OCI-LY1 (cell line): ENCODE results near the gene GCK.

Experiments
- H2AFZ ChIP-seq: fragments of 200-600 bp; sonication (generic), shearing (Covaris generic); 2 replicates; pipeline ENCODE4 v1.6.0; 2014; ENCODE audit warnings: antibody characterized with exemption, mild to moderate bottlenecking, low read length
- H3F3A ChIP-seq: fragments of 200-600 bp; sonication (generic), shearing (Covaris generic); 2 replicates; pipeline ENCODE4 v1.6.0; 2014; ENCODE audit warnings: mild to moderate bottlenecking, antibody characterized with exemption, low read length, moderate library complexity; ENCODE audit not compliant: insufficient read depth
- H3K27ac ChIP-seq: fragments of 200-600 bp; sonication (generic); 2 replicates; pipeline ENCODE4 v1.5.1; 2014; ENCODE audit warnings: low read length, mixed run types, mild to moderate bottlenecking, low read depth; ENCODE audit not compliant: poor library complexity, severe bottlenecking
- H3K27me3 ChIP-seq: fragments of 200-600 bp; sonication (generic); 2 replicates; pipeline ENCODE4 v1.6.0; 2014; ENCODE audit warnings: antibody characterized with exemption, mild to moderate bottlenecking, low read length, moderate library complexity; ENCODE audit not compliant: insufficient read depth
- H3K36me3 ChIP-seq: fragments of 200-600 bp; sonication (generic); 2 replicates; pipeline ENCODE4 v1.6.1; 2014; ENCODE audit warnings: mild to moderate bottlenecking, antibody characterized with exemption, low read length, moderate library complexity, mixed read lengths; ENCODE audit not compliant: insufficient read depth
- H3K4me1 ChIP-seq: fragments of 200-600 bp; sonication (generic); 2 replicates; pipeline ENCODE4 v1.5.1; 2014; ENCODE audit warnings: mild to moderate bottlenecking, low read length, moderate library complexity; ENCODE audit not compliant: insufficient read depth, severe bottlenecking
- H3K4me2 ChIP-seq: fragments of 200-600 bp; sonication (generic), shearing (Covaris generic); 2 replicates; pipeline ENCODE4 v1.6.1; 2014; ENCODE audit warnings: low read length
- H3K4me3 ChIP-seq: fragments of 200-600 bp; sonication (generic); 2 replicates; pipeline ENCODE4 v1.5.1; 2014; ENCODE audit warnings: low read length, low read depth, mild to moderate bottlenecking, mixed read lengths; ENCODE audit not compliant: poor library complexity, severe bottlenecking
- H3K79me2 ChIP-seq: fragments of 200-600 bp; shearing (Covaris generic); 2 replicates; pipeline ENCODE4 v1.6.1; 2016; ENCODE audit warnings: mixed run types, low read length, mixed read lengths; ENCODE audit not compliant: insufficient read depth
- H3K9ac ChIP-seq: fragments of 200-600 bp; sonication (generic), shearing (Covaris generic); 2 replicates; pipeline ENCODE4 v1.6.1; 2014; ENCODE audit warnings: mild to moderate bottlenecking, low read length, mixed read lengths
- H3K9me2 ChIP-seq: fragments of 200-600 bp; sonication (generic), shearing (Covaris generic); 2 replicates; pipeline ENCODE4 v1.6.1; 2014; ENCODE audit warnings: low read depth, mild to moderate bottlenecking, low read length, mixed read lengths
- H3K9me3 ChIP-seq: fragments of 200-600 bp; shearing (Covaris generic); 2 replicates; pipeline ENCODE4 v1.6.1; 2014; ENCODE audit warnings: low read length, mixed read lengths
- H4K20me1 ChIP-seq: fragments of 200-600 bp; sonication (generic), shearing (Covaris generic); 2 replicates; pipeline ENCODE4 v1.6.0; 2016; ENCODE audit warnings: mild to moderate bottlenecking, low read length; ENCODE audit not compliant: insufficient read depth
- EZH2 ChIP-seq: fragments of 200-600 bp; sonication (generic), shearing (Covaris generic); IDR thresholded peaks from 2 replicates; pipeline ENCODE4 v1.8.0; 2017; ENCODE audit warnings: borderline replicate concordance, mixed run types, mild to moderate bottlenecking, antibody characterized with exemption, low read length, moderate library complexity, mixed read lengths
- TF ChIP-seq, protein P1 (sequence below): fragments of 200-600 bp; sonication (generic), shearing (Covaris generic); IDR thresholded peaks from 2 replicates; pipeline ENCODE4 v1.5.1; 2017; ENCODE audit warnings: mild to moderate bottlenecking, antibody characterized with exemption, low read length, moderate library complexity, mixed read lengths

Gene GCK

DNA sequence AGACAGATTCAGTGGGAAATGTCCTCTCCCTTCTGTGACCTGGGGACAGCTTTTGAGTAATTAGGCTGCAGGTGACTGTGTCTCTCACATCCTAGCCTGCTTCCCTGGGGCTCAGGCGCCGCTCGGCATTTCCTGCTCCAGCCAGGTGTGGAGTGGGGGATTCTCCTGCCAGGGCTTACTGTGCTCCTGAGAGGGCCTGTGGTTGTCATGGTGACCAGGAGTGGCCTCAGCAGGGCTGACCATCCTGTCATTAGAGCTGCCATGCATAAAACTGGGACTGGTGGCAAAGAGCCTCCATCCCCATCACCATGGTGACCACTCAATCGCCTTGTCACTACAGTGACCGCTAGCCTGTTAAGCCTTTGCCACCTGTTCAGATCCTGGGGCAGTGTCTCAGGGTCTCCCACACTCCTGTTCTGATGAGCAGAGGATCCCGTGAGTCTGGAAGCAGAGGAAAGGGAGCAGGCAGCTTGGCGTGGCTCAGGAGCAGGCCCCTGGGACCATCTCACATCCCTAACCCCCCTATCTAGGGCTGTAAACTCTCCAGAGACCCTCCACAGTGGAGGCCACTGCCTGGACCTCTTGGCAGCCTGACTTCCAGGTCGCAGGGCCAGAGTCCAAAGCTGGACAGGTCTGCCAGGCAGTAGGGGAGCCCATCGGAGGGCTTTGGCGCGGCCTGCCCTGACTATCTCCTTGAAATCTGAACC, at the start of gene GCK:
Gene GCK (minus strand): TSS at position 154 of the 707 bp plus-strand sequence. CDS start 486 bp downstream, outside the sequence.
- H3F3A ChIP-seq, result no peaks in the 10 kb centered on the region
- H4K20me1 ChIP-seq, result no peaks in the 10 kb centered on the region
- no peaks in the 10 kb centered on the region; the same call in 1 of the 2 replicates for H3K36me3 ChIP-seq
- H3K4me2 ChIP-seq, result no peak within 1 kb of the TSS
- no peak within 1 kb of the TSS for H3K9ac ChIP-seq
- no peaks in the 10 kb centered on the region for H3K9me3 ChIP-seq
- no peak within 1 kb of the TSS for H3K4me3 ChIP-seq
- no peaks in the 10 kb centered on the region for H3K9me2 ChIP-seq
- H2AFZ ChIP-seq, result no peak within 1 kb of the TSS
- TF ChIP-seq EZH2, result no peak
- TF ChIP-seq, protein P1, sequence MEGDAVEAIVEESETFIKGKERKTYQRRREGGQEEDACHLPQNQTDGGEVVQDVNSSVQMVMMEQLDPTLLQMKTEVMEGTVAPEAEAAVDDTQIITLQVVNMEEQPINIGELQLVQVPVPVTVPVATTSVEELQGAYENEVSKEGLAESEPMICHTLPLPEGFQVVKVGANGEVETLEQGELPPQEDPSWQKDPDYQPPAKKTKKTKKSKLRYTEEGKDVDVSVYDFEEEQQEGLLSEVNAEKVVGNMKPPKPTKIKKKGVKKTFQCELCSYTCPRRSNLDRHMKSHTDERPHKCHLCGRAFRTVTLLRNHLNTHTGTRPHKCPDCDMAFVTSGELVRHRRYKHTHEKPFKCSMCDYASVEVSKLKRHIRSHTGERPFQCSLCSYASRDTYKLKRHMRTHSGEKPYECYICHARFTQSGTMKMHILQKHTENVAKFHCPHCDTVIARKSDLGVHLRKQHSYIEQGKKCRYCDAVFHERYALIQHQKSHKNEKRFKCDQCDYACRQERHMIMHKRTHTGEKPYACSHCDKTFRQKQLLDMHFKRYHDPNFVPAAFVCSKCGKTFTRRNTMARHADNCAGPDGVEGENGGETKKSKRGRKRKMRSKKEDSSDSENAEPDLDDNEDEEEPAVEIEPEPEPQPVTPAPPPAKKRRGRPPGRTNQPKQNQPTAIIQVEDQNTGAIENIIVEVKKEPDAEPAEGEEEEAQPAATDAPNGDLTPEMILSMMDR, result no peak
- H3K4me1 ChIP-seq, result no peaks in the 10 kb centered on the region
- H3K79me2 ChIP-seq, result no peaks in the 10 kb centered on the region
- no peak within 1 kb of the TSS for H3K27ac ChIP-seq
- H3K27me3 ChIP-seq, result peaks cover 9% of the 10 kb centered on the region; the same call in 1 of the 2 replicates

DNA sequence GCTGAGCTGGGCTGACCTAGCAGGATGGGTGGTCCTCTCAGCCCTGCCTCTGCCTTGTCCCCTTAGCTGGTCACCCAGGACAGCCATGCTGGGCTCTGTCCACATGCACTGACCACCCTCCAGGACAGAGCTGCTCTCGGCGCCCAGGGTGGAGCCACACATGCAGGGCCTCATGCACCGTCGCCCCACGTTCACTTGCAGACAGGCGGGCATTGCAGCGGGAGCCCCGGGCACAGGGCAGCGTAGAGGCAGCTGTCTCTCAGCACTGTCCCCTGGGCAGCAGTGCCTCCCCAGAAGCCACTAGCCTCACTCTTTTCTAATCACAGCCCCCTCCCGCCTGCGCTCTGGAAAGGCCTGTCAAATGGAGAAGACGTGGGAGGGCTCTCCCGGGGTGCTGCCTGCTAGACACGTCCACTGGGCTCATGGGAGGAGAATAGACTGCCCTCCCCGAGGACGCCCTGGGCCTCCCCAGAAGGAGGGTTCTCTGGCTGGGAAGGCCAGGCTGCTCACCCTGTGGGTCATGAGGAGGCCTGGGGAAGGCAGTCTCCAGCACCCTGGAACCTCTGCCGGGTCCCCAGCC, 49.0 kb upstream of the GCK start:
- Histone ChIP-seq H4K20me1 (no peaks in the 10 kb centered on the region), H3K27me3 (peaks cover 40% of the 10 kb centered on the region), H3K9ac (no peak overlapping the region), H3K36me3 (no peaks in the 10 kb centered on the region), H2AFZ (no peak overlapping the region), H3F3A (no peaks in the 10 kb centered on the region), H3K4me3 (no peak overlapping the region), H3K9me2 (no peaks in the 10 kb centered on the region), H3K27ac (no peak overlapping the region), H3K79me2 (no peaks in the 10 kb centered on the region), H3K9me3 (no peaks in the 10 kb centered on the region), H3K4me1 (peaks cover 9% of the 10 kb centered on the region), H3K4me2 (no peak overlapping the region)
- TF ChIP-seq, protein P1, result no peak
- no peak for TF ChIP-seq EZH2

DNA sequence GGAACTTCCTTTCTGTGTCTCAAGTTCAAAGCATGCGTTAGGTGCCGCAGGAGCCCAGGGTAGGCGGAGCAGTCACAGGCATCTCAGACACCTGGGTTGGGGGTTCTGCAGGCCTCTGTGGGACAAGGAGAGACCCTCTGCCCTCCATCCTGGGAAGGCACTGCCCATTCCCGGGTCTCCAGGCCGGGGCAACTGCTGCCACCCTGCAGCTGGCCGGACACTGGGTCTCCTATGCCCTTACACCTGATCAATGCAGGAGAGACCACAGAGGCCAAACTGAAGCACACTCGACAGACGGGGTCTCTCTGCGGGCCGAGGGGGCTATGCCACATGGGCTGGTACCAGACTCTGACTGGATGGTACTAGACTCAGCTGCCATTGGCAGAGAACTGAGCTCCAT, 48.5 kb upstream of the GCK start:
- H3K4me2 ChIP-seq, result no peak overlapping the region
- TF ChIP-seq, protein P1, result no peak
- TF ChIP-seq EZH2, result no peak
- H3K36me3 ChIP-seq, result no peaks in the 10 kb centered on the region
- peaks cover 42% of the 10 kb centered on the region for H3K27me3 ChIP-seq
- peaks cover 9% of the 10 kb centered on the region for H3K4me1 ChIP-seq
- no peak overlapping the region for H3K27ac ChIP-seq
- no peaks in the 10 kb centered on the region for H3K79me2 ChIP-seq
- H3K9me3 ChIP-seq, result no peaks in the 10 kb centered on the region
- H3K9ac ChIP-seq, result no peak overlapping the region
- no peak overlapping the region for H3K4me3 ChIP-seq
- no peaks in the 10 kb centered on the region for H4K20me1 ChIP-seq
- no peak overlapping the region for H2AFZ ChIP-seq
- H3F3A ChIP-seq, result no peaks in the 10 kb centered on the region
- no peaks in the 10 kb centered on the region for H3K9me2 ChIP-seq
